ENCODE data around the gene FAIM2.

FAIM2 gene

GRCh38 chr12:49944046-49944445, 40.3 kb upstream of the FAIM2 start:
- DNase-seq (ENCODE audit: low read depth): no peak
- H3K4me3 ChIP-seq (ENCODE audit: low read depth, low read length): no peak overlapping the region
- TF ChIP-seq CTCF (IDR thresholded peaks at IDR 0.05; ENCODE audit: insufficient read depth, low read depth, low read length, missing control alignments): no peak

- H3K4me3 ChIP-seq (ENCODE audit: low read depth, low read length): no peak overlapping the region
- no peak for DNase-seq (ENCODE audit: low read depth)
- no peak for TF ChIP-seq CTCF (IDR thresholded peaks at IDR 0.05; ENCODE audit: insufficient read depth, low read depth, low read length, missing control alignments)
These were observed 39.9 kb upstream of the FAIM2 start for GRCh38 chr12:49943625-49943960.

- DNase-seq (ENCODE audit: low read depth): no peak
- TF ChIP-seq CTCF (IDR thresholded peaks at IDR 0.05; ENCODE audit: insufficient read depth, low read depth, low read length, missing control alignments): no peak
- H3K4me3 ChIP-seq (ENCODE audit: low read depth, low read length): no peak overlapping the region
These were observed 39.4 kb upstream of the FAIM2 start for GRCh38 chr12:49942921-49943624.

- H3K4me3 ChIP-seq (ENCODE audit: low read depth, low read length): no peak overlapping the region
- no peak for DNase-seq (ENCODE audit: low read depth)
- no peak for TF ChIP-seq CTCF (IDR thresholded peaks at IDR 0.05; ENCODE audit: insufficient read depth, low read depth, low read length, missing control alignments)
These were observed 38.8 kb upstream of the FAIM2 start for GRCh38 chr12:49942512-49942893.

GRCh38 chr12:49941556-49942511, 38.1 kb upstream of the FAIM2 start:
- no peak for TF ChIP-seq CTCF (IDR thresholded peaks at IDR 0.05; ENCODE audit: insufficient read depth, low read depth, low read length, missing control alignments)

GRCh38 chr12:49939707-49940106, 36.0 kb upstream of the FAIM2 start:
- H3K4me3 ChIP-seq (ENCODE audit: low read depth, low read length): no peak overlapping the region
- TF ChIP-seq CTCF (IDR thresholded peaks at IDR 0.05; ENCODE audit: insufficient read depth, low read depth, low read length, missing control alignments): no peak
- no peak for DNase-seq (ENCODE audit: low read depth)

More at GRCh38 chr12:49941556-49942511, 38.1 kb upstream of the FAIM2 start:
- DNase-seq (ENCODE audit: low read depth): no peak
- no peak overlapping the region for H3K4me3 ChIP-seq (ENCODE audit: low read depth, low read length)

Data from GM12865 (cell line).